ENCODE results near the gene B4GALT5.

DNA sequence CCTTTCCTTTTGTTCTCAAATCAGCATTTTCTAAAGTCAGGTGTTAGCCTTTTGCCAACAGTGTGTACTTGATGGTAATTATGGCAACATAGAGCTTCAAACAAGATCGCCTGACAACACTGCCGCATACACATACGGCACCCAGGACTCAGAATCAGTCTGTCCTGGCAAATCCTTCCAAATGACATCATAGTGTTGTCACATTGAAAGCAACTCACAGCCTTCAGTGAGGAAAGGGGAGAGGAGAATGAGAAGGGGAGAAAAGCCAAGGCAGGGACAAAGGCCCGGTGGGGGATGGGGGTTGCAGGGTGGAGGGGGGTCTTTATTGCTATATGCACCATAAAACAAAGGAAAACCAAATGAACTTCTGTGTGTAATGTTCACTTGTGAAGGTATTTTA lies 80.0 kb downstream of the B4GALT5 start:
- TF ChIP-seq, protein P1, sequence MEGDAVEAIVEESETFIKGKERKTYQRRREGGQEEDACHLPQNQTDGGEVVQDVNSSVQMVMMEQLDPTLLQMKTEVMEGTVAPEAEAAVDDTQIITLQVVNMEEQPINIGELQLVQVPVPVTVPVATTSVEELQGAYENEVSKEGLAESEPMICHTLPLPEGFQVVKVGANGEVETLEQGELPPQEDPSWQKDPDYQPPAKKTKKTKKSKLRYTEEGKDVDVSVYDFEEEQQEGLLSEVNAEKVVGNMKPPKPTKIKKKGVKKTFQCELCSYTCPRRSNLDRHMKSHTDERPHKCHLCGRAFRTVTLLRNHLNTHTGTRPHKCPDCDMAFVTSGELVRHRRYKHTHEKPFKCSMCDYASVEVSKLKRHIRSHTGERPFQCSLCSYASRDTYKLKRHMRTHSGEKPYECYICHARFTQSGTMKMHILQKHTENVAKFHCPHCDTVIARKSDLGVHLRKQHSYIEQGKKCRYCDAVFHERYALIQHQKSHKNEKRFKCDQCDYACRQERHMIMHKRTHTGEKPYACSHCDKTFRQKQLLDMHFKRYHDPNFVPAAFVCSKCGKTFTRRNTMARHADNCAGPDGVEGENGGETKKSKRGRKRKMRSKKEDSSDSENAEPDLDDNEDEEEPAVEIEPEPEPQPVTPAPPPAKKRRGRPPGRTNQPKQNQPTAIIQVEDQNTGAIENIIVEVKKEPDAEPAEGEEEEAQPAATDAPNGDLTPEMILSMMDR (IDR thresholded peaks at IDR 0.05) = no peak
- no peak for TF ChIP-seq POLR2AphosphoS5 (IDR thresholded peaks at IDR 0.05)
- TF ChIP-seq POLR2A (IDR thresholded peaks at IDR 0.05) = no peak

Measured in breast epithelium (tissue), 3 donors.